Measurements from ENCODE around the gene LDB3. TPM values are rescaled to one million over a fixed set of nuclear protein-coding genes. Genes with fewer than 3 reads are reported as not detected.

Gene LDB3
- polyA plus RNA-seq, 1 donor (not counting 4 experiments of a cell fraction or from before 2014, with no cell fraction given) = 0.01 TPM

DNA sequence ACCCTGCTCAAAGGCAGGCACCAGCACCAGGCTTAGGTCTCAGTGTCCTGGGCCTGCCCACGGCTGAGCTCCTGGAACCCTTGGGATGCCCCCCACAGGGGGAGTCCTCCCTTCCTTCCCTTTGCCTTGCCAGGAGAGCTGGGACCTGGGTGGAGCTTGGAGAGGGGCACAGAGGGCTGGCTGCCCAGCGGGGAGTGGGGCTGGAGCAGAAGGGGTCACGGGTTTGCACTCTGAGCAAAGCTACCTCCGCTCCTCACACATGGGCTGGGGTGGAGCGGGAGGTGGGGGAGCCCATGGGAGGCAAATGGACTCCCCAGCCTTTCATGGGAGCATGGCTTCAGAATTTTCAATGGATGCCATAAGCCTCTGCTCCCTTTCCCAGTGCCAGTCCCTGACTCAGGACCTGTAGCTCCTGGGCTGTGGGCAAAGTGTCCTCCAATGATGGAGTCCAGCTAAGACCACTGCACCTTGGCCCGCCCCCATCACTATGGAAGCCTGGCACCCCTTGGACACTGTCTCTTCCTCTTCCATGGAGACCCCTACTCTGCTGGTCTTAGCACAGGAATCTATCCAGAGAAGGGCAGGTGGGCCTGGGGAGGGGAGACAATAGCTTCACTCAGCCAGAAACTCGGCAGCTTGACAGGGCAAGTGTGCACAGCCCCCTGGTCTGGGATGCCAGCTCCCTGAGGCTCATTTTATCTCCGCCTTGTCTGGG is 39.9 kb downstream of the LDB3 start:
- H3K36me3 ChIP-seq (ENCODE audit: control insufficient read depth in 2 of 2, extremely low read depth in 1 of 2, insufficient read depth in 2 of 2, low read length in 2 of 2) = no peaks in the 10 kb centered on the region
- H3K4me1 ChIP-seq (ENCODE audit: control insufficient read depth, extremely low read depth, insufficient read depth, low read length) = peaks cover 13% of the 10 kb centered on the region
- H3K9ac ChIP-seq (ENCODE audit: control insufficient read depth, extremely low read depth, insufficient read depth, low read length) = no peak overlapping the region
- TF ChIP-seq, protein P1, sequence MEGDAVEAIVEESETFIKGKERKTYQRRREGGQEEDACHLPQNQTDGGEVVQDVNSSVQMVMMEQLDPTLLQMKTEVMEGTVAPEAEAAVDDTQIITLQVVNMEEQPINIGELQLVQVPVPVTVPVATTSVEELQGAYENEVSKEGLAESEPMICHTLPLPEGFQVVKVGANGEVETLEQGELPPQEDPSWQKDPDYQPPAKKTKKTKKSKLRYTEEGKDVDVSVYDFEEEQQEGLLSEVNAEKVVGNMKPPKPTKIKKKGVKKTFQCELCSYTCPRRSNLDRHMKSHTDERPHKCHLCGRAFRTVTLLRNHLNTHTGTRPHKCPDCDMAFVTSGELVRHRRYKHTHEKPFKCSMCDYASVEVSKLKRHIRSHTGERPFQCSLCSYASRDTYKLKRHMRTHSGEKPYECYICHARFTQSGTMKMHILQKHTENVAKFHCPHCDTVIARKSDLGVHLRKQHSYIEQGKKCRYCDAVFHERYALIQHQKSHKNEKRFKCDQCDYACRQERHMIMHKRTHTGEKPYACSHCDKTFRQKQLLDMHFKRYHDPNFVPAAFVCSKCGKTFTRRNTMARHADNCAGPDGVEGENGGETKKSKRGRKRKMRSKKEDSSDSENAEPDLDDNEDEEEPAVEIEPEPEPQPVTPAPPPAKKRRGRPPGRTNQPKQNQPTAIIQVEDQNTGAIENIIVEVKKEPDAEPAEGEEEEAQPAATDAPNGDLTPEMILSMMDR (optimal IDR thresholded peaks at IDR 0.05 in 1 of 3, IDR thresholded peaks at IDR 0.05 in 1 of 3, conservative IDR thresholded peaks at IDR 0.05 in 1 of 3; ENCODE audit: extremely low read depth in 1 of 3, insufficient read depth in 2 of 3, low read length in 3 of 3) = no peak
- TF ChIP-seq EZH2 (IDR thresholded peaks at IDR 0.05; ENCODE audit: low read length) = no peak
- no peaks in the 10 kb centered on the region for H3K9me3 ChIP-seq (ENCODE audit: control insufficient read depth, low read depth, low read length)
- no peaks in the 10 kb centered on the region for H3K79me2 ChIP-seq (ENCODE audit: control insufficient read depth, insufficient read depth, low read length)
- H3K4me2 ChIP-seq (ENCODE audit: control insufficient read depth, extremely low read depth, insufficient read depth, low read depth, low read length) = no peak overlapping the region
- H2AFZ ChIP-seq (ENCODE audit: control insufficient read depth, low read length) = no peak overlapping the region
- no peaks in the 10 kb centered on the region for H3K9me1 ChIP-seq (ENCODE audit: control insufficient read depth, extremely low read depth, insufficient read depth, low read length)
- no peaks in the 10 kb centered on the region for H3K27me3 ChIP-seq (ENCODE audit: control insufficient read depth, extremely low read depth, insufficient read depth, low read length)
- DNase-seq (ENCODE audit: low read depth, low spot score) = no peak
- H3K4me3 ChIP-seq (ENCODE audit: control insufficient read depth in 2 of 3, extremely low read depth in 1 of 3, insufficient read depth in 2 of 3, low read depth in 1 of 3, low read length in 3 of 3) = no peak overlapping the region
- no peak for FAIRE-seq
- no peak overlapping the region for H3K27ac ChIP-seq (ENCODE audit: control insufficient read depth, insufficient read depth, low read length)
- H4K20me1 ChIP-seq (ENCODE audit: control insufficient read depth, extremely low read depth, insufficient read depth, low read length) = no peaks in the 10 kb centered on the region
- dilution Hi-C loops (cut with MboI; ENCODE audit: extremely low pct_ligation_motif_present, low sequenced_read_pairs) = no loop called here

DNA sequence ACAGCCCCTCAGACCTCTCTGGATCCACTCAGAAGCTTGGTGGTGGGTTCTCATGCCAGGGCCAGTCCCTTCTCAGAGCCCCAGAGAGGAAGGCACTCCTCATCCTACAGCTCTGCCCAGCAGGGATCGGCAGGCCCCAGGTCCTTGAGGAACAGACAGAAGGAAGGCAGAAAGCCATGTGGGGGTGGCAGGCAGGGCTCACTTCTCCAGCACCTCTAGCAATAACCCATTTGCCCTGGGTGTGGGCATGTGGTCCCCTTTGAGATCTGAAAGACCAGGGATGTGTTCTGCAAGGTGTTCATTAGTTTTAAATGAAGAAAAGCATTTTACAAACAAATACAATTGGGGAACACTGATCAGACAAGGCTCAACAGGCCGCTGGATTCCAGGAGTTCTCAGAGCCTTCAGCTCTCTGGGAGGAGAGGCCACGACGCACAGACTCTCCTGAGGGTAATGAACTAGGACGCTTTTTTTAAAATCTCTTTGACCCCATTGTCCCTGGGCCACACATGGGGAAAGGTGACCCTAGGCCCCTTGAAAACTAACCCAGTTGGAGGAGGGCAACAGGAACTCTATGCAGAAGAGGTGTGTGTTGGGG is 40.6 kb downstream of the LDB3 start:
- dilution Hi-C loops (cut with MboI; ENCODE audit: extremely low pct_ligation_motif_present, low sequenced_read_pairs) = no loop called here
- no peaks in the 10 kb centered on the region for H3K79me2 ChIP-seq (ENCODE audit: control insufficient read depth, insufficient read depth, low read length)
- H4K20me1 ChIP-seq (ENCODE audit: control insufficient read depth, extremely low read depth, insufficient read depth, low read length) = no peaks in the 10 kb centered on the region
- no peaks in the 10 kb centered on the region for H3K27me3 ChIP-seq (ENCODE audit: control insufficient read depth, extremely low read depth, insufficient read depth, low read length)
- TF ChIP-seq, protein P1 (optimal IDR thresholded peaks at IDR 0.05 in 1 of 3, IDR thresholded peaks at IDR 0.05 in 1 of 3, conservative IDR thresholded peaks at IDR 0.05 in 1 of 3; ENCODE audit: extremely low read depth in 1 of 3, insufficient read depth in 2 of 3, low read length in 3 of 3) = no peak
- TF ChIP-seq EZH2 (IDR thresholded peaks at IDR 0.05; ENCODE audit: low read length) = no peak
- no peak overlapping the region for H3K27ac ChIP-seq (ENCODE audit: control insufficient read depth, insufficient read depth, low read length)
- H3K4me3 ChIP-seq (ENCODE audit: control insufficient read depth in 2 of 3, extremely low read depth in 1 of 3, insufficient read depth in 2 of 3, low read depth in 1 of 3, low read length in 3 of 3) = no peak overlapping the region
- no peak overlapping the region for H3K4me2 ChIP-seq (ENCODE audit: control insufficient read depth, extremely low read depth, insufficient read depth, low read depth, low read length)
- no peak overlapping the region for H2AFZ ChIP-seq (ENCODE audit: control insufficient read depth, low read length)
- no peaks in the 10 kb centered on the region for H3K9me3 ChIP-seq (ENCODE audit: control insufficient read depth, low read depth, low read length)
- DNase-seq (ENCODE audit: low read depth, low spot score) (no peak), FAIRE-seq (no peak)
- H3K9me1 ChIP-seq (ENCODE audit: control insufficient read depth, extremely low read depth, insufficient read depth, low read length) = no peaks in the 10 kb centered on the region
- peaks cover 13% of the 10 kb centered on the region for H3K4me1 ChIP-seq (ENCODE audit: control insufficient read depth, extremely low read depth, insufficient read depth, low read length)
- H3K9ac ChIP-seq (ENCODE audit: control insufficient read depth, extremely low read depth, insufficient read depth, low read length) = no peak overlapping the region
- no peaks in the 10 kb centered on the region for H3K36me3 ChIP-seq (ENCODE audit: control insufficient read depth in 2 of 2, extremely low read depth in 1 of 2, insufficient read depth in 2 of 2, low read length in 2 of 2)

Measured in keratinocyte (primary cell).